Measurements from ENCODE around the gene TMEM259. TPM values are rescaled to one million over a fixed set of nuclear protein-coding genes. Genes with fewer than 3 reads are reported as not detected.
A peak's percentile ranks its signal among the peaks of the same experiment; 100 is the strongest.

The TMEM259 gene
- total and polyA plus RNA-seq, 8 donors: 74.2 to 154 (median 101) TPM

GRCh38 chr19:998064-998463, 22.9 kb downstream of the TMEM259 start:
- Histone ChIP-seq H3K36me3 (peaks cover 0 to 17% of the 10 kb centered on the region in 2 donors), H3K9me3 (no peaks in the 10 kb centered on the region), H3K27ac (no peak overlapping the region), H3K27me3 (peaks cover 58 to 85% of the 10 kb centered on the region in 2 donors), H3K4me1 (peaks cover 0 to 26% of the 10 kb centered on the region in 2 donors), H3K4me3 (no peak overlapping the region)
- ATAC-seq (no peak), DNase-seq (no peak)
- TF ChIP-seq CTCF (IDR thresholded peaks at IDR 0.05): no peak
- intact Hi-C loops (cut with DNase I): no loop called here

- H3K9me3 ChIP-seq: no peaks in the 10 kb centered on the region
- no peak overlapping the region for H3K27ac ChIP-seq
- peaks cover 0 to 20% of the 10 kb centered on the region in 2 donors for H3K4me1 ChIP-seq
- peaks cover 0 to 30% of the 10 kb centered on the region in 2 donors for H3K36me3 ChIP-seq
- H3K27me3 ChIP-seq: peaks cover 54 to 67% of the 10 kb centered on the region in 2 donors
- ATAC-seq (peak; percentile 52), DNase-seq (peak in 1 of 4 donors; percentile 67)
- intact Hi-C loops (cut with DNase I): no loop called here
- no peak overlapping the region for H3K4me3 ChIP-seq
- no peak for TF ChIP-seq CTCF (IDR thresholded peaks at IDR 0.05)
Observed at GRCh38 chr19:996051-996838, 24.7 kb downstream of the TMEM259 start.

- Histone ChIP-seq H3K27ac (no peak overlapping the region), H3K36me3 (peaks cover 0 to 39% of the 10 kb centered on the region in 2 donors), H3K4me1 (peaks cover 0 to 10% of the 10 kb centered on the region in 2 donors), H3K9me3 (no peaks in the 10 kb centered on the region), H3K27me3 (peaks cover 46 to 57% of the 10 kb centered on the region in 2 donors), H3K4me3 (no peak overlapping the region)
- DNase-seq (peak in 2 of 4 donors; percentile 35 to 63), ATAC-seq (peak; percentile 64)
- intact Hi-C loops (cut with DNase I): no loop called here
- TF ChIP-seq CTCF (IDR thresholded peaks at IDR 0.05): no peak
Observed at GRCh38 chr19:995051-995827, 25.7 kb downstream of the TMEM259 start.

GRCh38 chr19:994516-994915, 26.4 kb downstream of the TMEM259 start:
- peaks cover 0 to 46% of the 10 kb centered on the region in 2 donors for H3K36me3 ChIP-seq
- peaks cover 0 to 6% of the 10 kb centered on the region in 2 donors for H3K4me1 ChIP-seq
- no peak for DNase-seq

More at GRCh38 chr19:994516-994915, 26.4 kb downstream of the TMEM259 start:
- Histone ChIP-seq H3K27ac (no peak overlapping the region), H3K27me3 (peaks cover 39 to 49% of the 10 kb centered on the region in 2 donors), H3K9me3 (no peaks in the 10 kb centered on the region), H3K4me3 (no peak overlapping the region)
- intact Hi-C loops (cut with DNase I): no loop called here
- TF ChIP-seq CTCF (IDR thresholded peaks at IDR 0.05): no peak
- ATAC-seq: no peak
